Measurements from ENCODE around the gene ETV3L.
A peak's percentile ranks its signal among the peaks of the same experiment; 100 is the strongest.

Gene ETV3L

DNA sequence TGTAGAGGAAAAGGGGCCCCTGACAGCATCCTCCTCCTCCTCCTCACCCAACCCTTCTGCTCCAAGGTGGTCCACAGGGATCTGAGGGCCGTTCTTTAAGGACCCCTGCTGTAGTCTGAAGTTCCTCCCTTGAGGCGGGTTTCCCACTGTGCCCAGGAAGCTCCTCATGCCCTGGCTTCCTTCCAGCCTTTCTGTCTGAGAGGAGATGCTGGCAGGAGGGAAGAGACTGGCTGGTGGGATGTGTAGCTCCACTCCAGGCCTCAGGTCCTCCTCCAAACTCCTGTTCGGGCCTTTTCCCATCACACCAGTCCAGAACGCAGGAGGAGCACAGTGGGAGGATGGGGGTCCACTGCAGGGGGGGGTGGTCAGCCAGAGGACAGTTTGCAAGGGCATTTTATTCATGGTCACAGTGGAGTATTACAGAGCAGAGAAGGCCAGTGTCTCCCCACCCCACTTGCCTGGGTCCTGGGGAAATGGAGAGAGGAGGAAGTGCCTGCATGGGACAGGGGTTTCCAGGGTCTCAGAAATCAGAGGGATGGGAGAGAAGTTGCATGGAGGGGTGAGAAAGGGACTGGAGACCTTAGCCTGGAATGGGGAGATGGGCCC, 7.8 kb downstream of the ETV3L start:
- Histone ChIP-seq H3K4me1 (ENCODE audit: control insufficient read depth, insufficient read depth, low read length) (no peaks in the 10 kb centered on the region), H3K36me3 (ENCODE audit: control insufficient read depth in 2 of 2, insufficient read depth in 1 of 2, low read length in 2 of 2) (no peaks in the 10 kb centered on the region), H3K4me3 (ENCODE audit: low read depth, low read length) (no peak overlapping the region), H3K27ac (ENCODE audit: extremely low read depth, low read depth, low read length) (no peak overlapping the region), H3K9me3 (ENCODE audit: control insufficient read depth, insufficient read depth, low read depth, low read length) (no peaks in the 10 kb centered on the region)
- ChIA-PET CTCF (interaction anchor here (1.1 to 7.7 kb wide), 2 partner anchors 39 to 63 kb away, joined by 3 to 288 read pairs; no protein-coding TSS in a partner anchor), POLR2A (no interaction called here)
- TF ChIP-seq KLF8 (tag by site-specific recombination; IDR thresholded peaks at IDR 0.05) (no peak), ZIC2 (tag by site-specific recombination; IDR thresholded peaks at IDR 0.05) (peak; percentile 76)

- Histone ChIP-seq H3K36me3 (ENCODE audit: control insufficient read depth in 2 of 2, insufficient read depth in 1 of 2, low read length in 2 of 2) (no peaks in the 10 kb centered on the region), H3K9me3 (ENCODE audit: control insufficient read depth, insufficient read depth, low read depth, low read length) (no peaks in the 10 kb centered on the region), H3K4me3 (ENCODE audit: low read depth, low read length) (no peak overlapping the region), H3K4me1 (ENCODE audit: control insufficient read depth, insufficient read depth, low read length) (no peaks in the 10 kb centered on the region), H3K27ac (ENCODE audit: extremely low read depth, low read depth, low read length) (no peak overlapping the region)
- TF ChIP-seq MEIS1 (CRISPR knock-in tag; IDR thresholded peaks at IDR 0.05; ENCODE audit: borderline replicate concordance): no peak
- no peak for TF ChIP-seq ZNF121 (tag by site-specific recombination; IDR thresholded peaks at IDR 0.05)
- no peak for TF ChIP-seq IKZF3 (tag by site-specific recombination; IDR thresholded peaks at IDR 0.05)
- no peak for TF ChIP-seq ZNF114 (tag by site-specific recombination; IDR thresholded peaks at IDR 0.05)
- no peak for TF ChIP-seq ZNF692 (tag by site-specific recombination; IDR thresholded peaks at IDR 0.05)
- TF ChIP-seq, protein P1, sequence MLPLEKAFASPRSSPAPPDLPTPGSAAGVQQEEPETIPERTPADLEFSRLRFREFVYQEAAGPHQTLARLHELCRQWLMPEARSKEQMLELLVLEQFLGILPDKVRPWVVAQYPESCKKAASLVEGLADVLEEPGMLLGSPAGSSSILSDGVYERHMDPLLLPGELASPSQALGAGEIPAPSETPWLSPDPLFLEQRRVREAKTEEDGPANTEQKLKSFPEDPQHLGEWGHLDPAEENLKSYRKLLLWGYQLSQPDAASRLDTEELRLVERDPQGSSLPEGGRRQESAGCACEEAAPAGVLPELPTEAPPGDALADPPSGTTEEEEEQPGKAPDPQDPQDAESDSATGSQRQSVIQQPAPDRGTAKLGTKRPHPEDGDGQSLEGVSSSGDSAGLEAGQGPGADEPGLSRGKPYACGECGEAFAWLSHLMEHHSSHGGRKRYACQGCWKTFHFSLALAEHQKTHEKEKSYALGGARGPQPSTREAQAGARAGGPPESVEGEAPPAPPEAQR (tag by site-specific recombination; IDR thresholded peaks at IDR 0.05): no peak
- no peak for TF ChIP-seq ZNF585B (tag by site-specific recombination; IDR thresholded peaks at IDR 0.05)
- TF ChIP-seq ZNF157 (tag by site-specific recombination; IDR thresholded peaks at IDR 0.05): no peak
- TF ChIP-seq ZNF677 (tag by site-specific recombination; IDR thresholded peaks at IDR 0.05): no peak
- TF ChIP-seq ZNF155 (tag by site-specific recombination; IDR thresholded peaks at IDR 0.05): no peak
- ChIA-PET CTCF (interaction anchor here (0.6 to 7.7 kb wide), 22 partner anchors 10 to 412 kb away, joined by 3 to 288 read pairs (median 6); no protein-coding TSS in a partner anchor), POLR2A (interaction anchor here (0.5 kb wide), 1 partner anchor 1083 kb away, joined by 3 read pairs; no protein-coding TSS in a partner anchor)
These were observed 8.4 kb downstream of the ETV3L start for GRCh38 chr1:157091186-157091585.

GRCh38 chr1:157090771-157091170, 8.8 kb downstream of the ETV3L start:
- ChIA-PET POLR2A (interaction anchor here (0.5 to 1.4 kb wide), 2 partner anchors 65 to 1082 kb away, joined by 3 to 5 read pairs; no protein-coding TSS in a partner anchor), CTCF (interaction anchor here (0.6 to 7.7 kb wide), 30 partner anchors 9 to 412 kb away, joined by 3 to 288 read pairs (median 6); no protein-coding TSS in a partner anchor)
- Histone ChIP-seq H3K9me3 (ENCODE audit: control insufficient read depth, insufficient read depth, low read depth, low read length) (no peaks in the 10 kb centered on the region), H3K27ac (ENCODE audit: extremely low read depth, low read depth, low read length) (no peak overlapping the region), H3K4me3 (ENCODE audit: low read depth, low read length) (no peak overlapping the region), H3K36me3 (ENCODE audit: control insufficient read depth in 2 of 2, insufficient read depth in 1 of 2, low read length in 2 of 2) (no peaks in the 10 kb centered on the region), H3K4me1 (ENCODE audit: control insufficient read depth, insufficient read depth, low read length) (no peaks in the 10 kb centered on the region)
- TF ChIP-seq ZNF501 (tag by site-specific recombination; IDR thresholded peaks at IDR 0.05) (no peak), ZNF311 (tag by site-specific recombination; IDR thresholded peaks at IDR 0.05; ENCODE audit: borderline replicate concordance) (no peak), ZNF426 (tag by site-specific recombination; IDR thresholded peaks at IDR 0.05) (no peak), SP7 (tag by site-specific recombination; IDR thresholded peaks at IDR 0.05) (no peak), GFI1B (tag by site-specific recombination; IDR thresholded peaks at IDR 0.05) (no peak), ZXDB (tag by site-specific recombination; IDR thresholded peaks at IDR 0.05) (no peak), ZNF747 (tag by site-specific recombination; IDR thresholded peaks at IDR 0.05) (no peak), PBX3 (CRISPR knock-in tag; IDR thresholded peaks at IDR 0.05) (no peak), ZNF670 (tag by site-specific recombination; IDR thresholded peaks at IDR 0.05; ENCODE audit: low read depth) (no peak), WT1 (tag by site-specific recombination; IDR thresholded peaks at IDR 0.05) (no peak), CTCF (tag by site-specific recombination; IDR thresholded peaks at IDR 0.05) (no peak), ZNF473 (tag by site-specific recombination; IDR thresholded peaks at IDR 0.05) (no peak), ZNF488 (tag by site-specific recombination; IDR thresholded peaks at IDR 0.05) (no peak), ZNF585B (tag by site-specific recombination; IDR thresholded peaks at IDR 0.05) (no peak), ZNF169 (tag by site-specific recombination; IDR thresholded peaks at IDR 0.05) (no peak)

Data from HEK293 (cell line).